H9 (cell line): ENCODE data around the gene WLS. TPM values are rescaled to one million over a fixed set of nuclear protein-coding genes. Genes with fewer than 3 reads are reported as not detected.

Source experiments
- DNase-seq: peaks from one replicate; pipeline ENCODE4 v3.0.0-alpha.2; 2017
- H2AFZ ChIP-seq: one replicate; pipeline ENCODE4 v1.6.1; 2013; ENCODE audit warnings: mild to moderate bottlenecking, low read length, control low read depth, moderate library complexity
- H2AK5ac ChIP-seq: 2 replicates; pipeline ENCODE4 v1.6.1; 2013; ENCODE audit warnings: low read length, control low read depth, mixed read lengths; ENCODE audit not compliant: insufficient read length
- H2BK120ac ChIP-seq: one replicate; pipeline ENCODE4 v1.6.1; 2013; ENCODE audit warnings: low read depth, mild to moderate bottlenecking, low read length, control low read depth, inconsistent platforms; ENCODE audit not compliant: poor library complexity, severe bottlenecking
- H2BK12ac ChIP-seq: 2 replicates; pipeline ENCODE4 v1.6.1; 2013; ENCODE audit warnings: low read length, control low read depth, mixed read lengths, low read depth; ENCODE audit not compliant: insufficient read length
- H2BK15ac ChIP-seq: 2 replicates; pipeline ENCODE4 v1.6.1; 2013; ENCODE audit warnings: low read depth, low read length, control low read depth
- H2BK20ac ChIP-seq: one replicate; pipeline ENCODE4 v1.6.1; 2013; ENCODE audit warnings: low read depth, mild to moderate bottlenecking, low read length, control low read depth, inconsistent platforms; ENCODE audit not compliant: poor library complexity, severe bottlenecking
- H2BK5ac ChIP-seq: 2 replicates; pipeline ENCODE4 v1.6.1; 2013; ENCODE audit warnings: low read length, control low read depth, mixed read lengths; ENCODE audit not compliant: insufficient read length
- H3K14ac ChIP-seq: 2 replicates; pipeline ENCODE4 v1.6.1; 2013; ENCODE audit warnings: low read length, control low read depth; ENCODE audit not compliant: insufficient read depth
- H3K18ac ChIP-seq: 2 replicates; pipeline ENCODE4 v1.6.1; 2013; ENCODE audit warnings: low read depth, mild to moderate bottlenecking, mixed read lengths, low read length, control low read depth; ENCODE audit not compliant: insufficient read length
- H3K23ac ChIP-seq: 2 replicates; pipeline ENCODE4 v1.6.1; 2013; ENCODE audit warnings: low read length, control low read depth, mixed read lengths, low read depth; ENCODE audit not compliant: insufficient read length
- H3K23me2 ChIP-seq: 2 replicates; pipeline ENCODE4 v1.6.1; 2013; ENCODE audit warnings: low read depth, mild to moderate bottlenecking, mixed read lengths, low read length, control low read depth; ENCODE audit not compliant: insufficient read length, poor library complexity, severe bottlenecking
- H3K27ac ChIP-seq: 2 replicates; pipeline ENCODE4 v1.5.1; 2013; ENCODE audit warnings: low read length, control low read depth, mixed read lengths, low read depth; ENCODE audit not compliant: insufficient read length
- H3K27me3 ChIP-seq: 2 replicates; pipeline ENCODE4 v1.6.1; 2013; ENCODE audit warnings: low read length, control low read depth, inconsistent platforms; ENCODE audit not compliant: insufficient read depth
- H3K4ac ChIP-seq: 2 replicates; pipeline ENCODE4 v1.6.1; 2013; ENCODE audit warnings: low read depth, mild to moderate bottlenecking, control low read depth, inconsistent platforms, low read length, moderate library complexity
- H3K4me1 ChIP-seq: 2 replicates; pipeline ENCODE4 v1.6.1; 2013; ENCODE audit warnings: low read length, control low read depth, inconsistent platforms; ENCODE audit not compliant: insufficient read depth
- H3K4me2 ChIP-seq: 2 replicates; pipeline ENCODE4 v1.6.1; 2013; ENCODE audit warnings: low read length, control low read depth, mixed read lengths; ENCODE audit not compliant: insufficient read length, insufficient read depth
- H3K56ac ChIP-seq: 2 replicates; pipeline ENCODE4 v1.6.1; 2013; ENCODE audit warnings: low read depth, mild to moderate bottlenecking, mixed read lengths, low read length, control low read depth; ENCODE audit not compliant: insufficient read length
- H3K79me1 ChIP-seq: 2 replicates; pipeline ENCODE4 v1.6.1; 2013; ENCODE audit warnings: low read depth, mild to moderate bottlenecking, moderate library complexity, low read length, control low read depth, inconsistent platforms; ENCODE audit not compliant: insufficient read depth, poor library complexity, severe bottlenecking
- H3K79me2 ChIP-seq: 2 replicates; pipeline ENCODE4 v1.6.1; 2013; ENCODE audit warnings: low read length, control low read depth, inconsistent platforms; ENCODE audit not compliant: insufficient read depth
- H3K9ac ChIP-seq: 2 replicates; pipeline ENCODE4 v1.6.1; 2013; ENCODE audit warnings: low read length, control low read depth, mixed read lengths; ENCODE audit not compliant: insufficient read length; ENCODE audit errors: extremely low read depth
- H3K9me3 ChIP-seq: one replicate; pipeline ENCODE4 v1.6.1; 2013; ENCODE audit warnings: low read depth, low read length, inconsistent platforms; ENCODE audit not compliant: control insufficient read depth
- H3T11ph ChIP-seq: one replicate; pipeline ENCODE4 v1.6.1; 2013; ENCODE audit warnings: mild to moderate bottlenecking, low read length, control low read depth, inconsistent platforms
- H4K20me1 ChIP-seq: one replicate; pipeline ENCODE4 v1.6.1; 2013; ENCODE audit not compliant: control insufficient read depth, insufficient read length, insufficient read depth
- H4K5ac ChIP-seq: 2 replicates; pipeline ENCODE4 v1.6.1; 2013; ENCODE audit warnings: low read depth, mild to moderate bottlenecking, mixed read lengths, low read length, control low read depth; ENCODE audit not compliant: insufficient read length
- H4K8ac ChIP-seq: replicated peaks from 2 replicates; pipeline ENCODE4 v1.6.1; 2013; ENCODE audit warnings: low read length, control low read depth, mixed read lengths, low read depth; ENCODE audit not compliant: insufficient read length
- H4K91ac ChIP-seq: 2 replicates; pipeline ENCODE4 v1.6.1; 2013; ENCODE audit warnings: low read depth, mild to moderate bottlenecking, moderate library complexity, mixed read lengths, low read length, control low read depth; ENCODE audit not compliant: insufficient read length
- H3K27ac Mint-ChIP-seq, 3 experiments: 2 replicates in 2 of 3; 3 replicates in 1 of 3; pipeline ENCODE4 v1.8.0; 2020 to 2021; ENCODE audit warnings: mixed read lengths in 3 of 3, mild to moderate bottlenecking in 1 of 3, moderate library complexity in 1 of 3
- H3K27me3 Mint-ChIP-seq: 2 replicates; pipeline ENCODE4 v1.8.0; 2021; ENCODE audit warnings: low read depth, mild to moderate bottlenecking, moderate library complexity, mixed read lengths
- H3K36me3 Mint-ChIP-seq, 3 experiments: 2 replicates in 2 of 3; 3 replicates in 1 of 3; pipeline ENCODE4 v1.8.0; 2020 to 2021; ENCODE audit warnings: low read depth in 3 of 3, mixed read lengths in 3 of 3; ENCODE audit not compliant: insufficient read depth in 1 of 3
- H3K4me1 Mint-ChIP-seq, 2 experiments: 2 replicates each; pipeline ENCODE4 v1.8.0; 2020; ENCODE audit warnings: mixed read lengths in 2 of 2
- H3K4me3 Mint-ChIP-seq, 2 experiments: 2 replicates in 1 of 2; 3 replicates in 1 of 2; pipeline ENCODE4 v1.8.0; 2020 to 2021; ENCODE audit warnings: mild to moderate bottlenecking in 2 of 2, mixed read lengths in 2 of 2, moderate library complexity in 1 of 2
- H3K9me3 Mint-ChIP-seq, 2 experiments: 2 replicates in 1 of 2; 3 replicates in 1 of 2; pipeline ENCODE4 v1.8.0; 2020; ENCODE audit warnings: mild to moderate bottlenecking in 2 of 2, mixed read lengths in 2 of 2, moderate library complexity in 1 of 2
- WGBS: extraction: QIAGEN DNeasy Blood & Tissue Kit; methylation state at CpG from one replicate; pipeline ENCODE4 v1.1.7; 2013; ENCODE audit warnings: missing lambda C conversion rate, low lambda C conversion rate, mixed read lengths; ENCODE audit not compliant: insufficient read length; ENCODE audit errors: extremely low coverage; 5-methylcytosine and 5-hydroxymethylcytosine counted together
- total RNA-seq: library from RNA; stranded (reverse); gene quantifications from 2 replicates; pipeline ENCODE4 v1.2.1, GENCODE V29; 2021
- TF ChIP-seq, protein P1 (sequence below): fragments of 200-600 bp; sonication (generic); conservative IDR thresholded peaks from 3 replicates; pipeline ENCODE4 v1.8.0; 2021; ENCODE audit warnings: antibody characterized with exemption, mild to moderate bottlenecking

WLS gene
- total RNA-seq, 1 experiment from 2014 or later, result 0.94 TPM

DNA sequence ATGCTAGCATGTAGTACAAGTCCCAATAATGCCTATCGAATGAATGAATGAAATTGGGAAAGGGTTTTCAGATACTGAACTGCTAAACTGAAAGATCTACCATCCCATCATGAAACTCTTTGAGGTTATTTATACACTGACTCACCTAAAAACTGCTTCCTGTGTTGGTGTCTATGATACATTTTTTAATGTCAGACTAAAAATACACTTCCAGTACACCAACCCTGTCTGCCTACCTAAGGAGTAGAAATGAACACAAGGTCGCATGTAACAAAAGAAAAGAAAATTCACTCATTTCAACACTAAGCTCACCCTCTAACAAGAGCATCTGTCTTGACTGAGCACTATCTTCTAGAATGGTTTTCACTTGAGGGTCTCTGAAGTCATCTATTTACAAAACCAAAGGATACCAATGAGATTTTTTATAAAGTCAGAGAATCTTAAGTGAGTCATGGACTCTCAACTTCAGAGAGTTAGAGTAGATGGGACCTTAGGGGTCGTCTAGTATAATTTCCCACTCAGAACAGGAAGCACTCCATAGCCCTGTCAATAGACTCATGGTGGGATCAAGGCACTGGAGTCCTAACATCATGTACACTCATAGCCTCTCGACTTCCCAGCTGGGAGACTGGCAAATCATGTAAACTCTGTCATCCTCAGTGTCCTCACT lies 53.4 kb downstream of the WLS start:
- no peak overlapping the region for H3K14ac ChIP-seq
- H2BK5ac ChIP-seq, result no peak overlapping the region
- no peaks in the 10 kb centered on the region for H3K9me3 ChIP-seq
- H3K9me3 Mint-ChIP-seq, result no peaks in the 10 kb centered on the region
- no peak overlapping the region for H2AFZ ChIP-seq
- no peaks in the 10 kb centered on the region for H3K79me1 ChIP-seq
- H2BK15ac ChIP-seq, result no peak overlapping the region
- H3K4me2 ChIP-seq, result no peak overlapping the region
- peaks cover 10% of the 10 kb centered on the region for H3K27me3 Mint-ChIP-seq
- H3K36me3 Mint-ChIP-seq, result no peaks in the 10 kb centered on the region
- no peaks in the 10 kb centered on the region for H3K23me2 ChIP-seq
- no peak overlapping the region for H2AK5ac ChIP-seq
- no peak overlapping the region for H3K4ac ChIP-seq
- H2BK12ac ChIP-seq, result no peak overlapping the region
- no peak overlapping the region for H3K9ac ChIP-seq
- WGBS, result no CpG with 5 or more reads among the region's 4 CpGs
- H3K23ac ChIP-seq, result no peak overlapping the region
- H4K20me1 ChIP-seq, result no peaks in the 10 kb centered on the region
- TF ChIP-seq, protein P1, sequence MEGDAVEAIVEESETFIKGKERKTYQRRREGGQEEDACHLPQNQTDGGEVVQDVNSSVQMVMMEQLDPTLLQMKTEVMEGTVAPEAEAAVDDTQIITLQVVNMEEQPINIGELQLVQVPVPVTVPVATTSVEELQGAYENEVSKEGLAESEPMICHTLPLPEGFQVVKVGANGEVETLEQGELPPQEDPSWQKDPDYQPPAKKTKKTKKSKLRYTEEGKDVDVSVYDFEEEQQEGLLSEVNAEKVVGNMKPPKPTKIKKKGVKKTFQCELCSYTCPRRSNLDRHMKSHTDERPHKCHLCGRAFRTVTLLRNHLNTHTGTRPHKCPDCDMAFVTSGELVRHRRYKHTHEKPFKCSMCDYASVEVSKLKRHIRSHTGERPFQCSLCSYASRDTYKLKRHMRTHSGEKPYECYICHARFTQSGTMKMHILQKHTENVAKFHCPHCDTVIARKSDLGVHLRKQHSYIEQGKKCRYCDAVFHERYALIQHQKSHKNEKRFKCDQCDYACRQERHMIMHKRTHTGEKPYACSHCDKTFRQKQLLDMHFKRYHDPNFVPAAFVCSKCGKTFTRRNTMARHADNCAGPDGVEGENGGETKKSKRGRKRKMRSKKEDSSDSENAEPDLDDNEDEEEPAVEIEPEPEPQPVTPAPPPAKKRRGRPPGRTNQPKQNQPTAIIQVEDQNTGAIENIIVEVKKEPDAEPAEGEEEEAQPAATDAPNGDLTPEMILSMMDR, result no peak
- no peaks in the 10 kb centered on the region for H3K79me2 ChIP-seq
- H4K91ac ChIP-seq, result no peak overlapping the region
- no peak overlapping the region for H2BK120ac ChIP-seq
- H3K27ac Mint-ChIP-seq, result no peak overlapping the region
- H3K18ac ChIP-seq, result no peak overlapping the region
- no peak overlapping the region for H3K27ac ChIP-seq
- H4K5ac ChIP-seq, result no peak overlapping the region
- H3K56ac ChIP-seq, result no peak overlapping the region
- no peak overlapping the region for H2BK20ac ChIP-seq
- no peaks in the 10 kb centered on the region for H3K27me3 ChIP-seq
- no peak overlapping the region for H3T11ph ChIP-seq
- H4K8ac ChIP-seq, result no peak overlapping the region
- no peak overlapping the region for H3K4me3 Mint-ChIP-seq
- peaks cover 0 to 3% of the 10 kb centered on the region in 2 experiments; a peak in 2 of 4 replicates for H3K4me1 Mint-ChIP-seq
- no peak for DNase-seq
- H3K4me1 ChIP-seq, result no peaks in the 10 kb centered on the region
